Activated T-cell treated with anti-CD3 and anti-CD28 coated beads for 4 hours (primary cell): ENCODE data around the gene DFFB.

Experiments used
- DNase-seq: peaks from one replicate; pipeline ENCODE4 v3.0.0-alpha.2; 2020

The DFFB gene

GRCh38 chr1:3834701-3835100 is 22.6 kb upstream of the DFFB start:
- no peak for DNase-seq

- no peak for DNase-seq
Measured at GRCh38 chr1:3836421-3836820, 20.9 kb upstream of the DFFB start.

- DNase-seq = no peak
Measured at GRCh38 chr1:3837200-3837599, 20.1 kb upstream of the DFFB start.

GRCh38 chr1:3837685-3838084 is 19.6 kb upstream of the DFFB start:
- DNase-seq = no peak

GRCh38 chr1:3838788-3839187 is 18.5 kb upstream of the DFFB start:
- no peak for DNase-seq

GRCh38 chr1:3841491-3841890 is 15.8 kb upstream of the DFFB start:
- DNase-seq = no peak

- no peak for DNase-seq
Measured at GRCh38 chr1:3842912-3843311, 14.4 kb upstream of the DFFB start.

- no peak for DNase-seq
Measured at GRCh38 chr1:3846541-3846940, 10.7 kb upstream of the DFFB start.

GRCh38 chr1:3847081-3847480 is 10.2 kb upstream of the DFFB start:
- no peak for DNase-seq

- DNase-seq = no peak
Measured at GRCh38 chr1:3850857-3851256, 6.4 kb upstream of the DFFB start.

GRCh38 chr1:3851292-3851691 is 6.0 kb upstream of the DFFB start:
- no peak for DNase-seq

- no peak for DNase-seq
Measured at GRCh38 chr1:3852091-3852490, 5.2 kb upstream of the DFFB start.

GRCh38 chr1:3852711-3853485 is 4.4 kb upstream of the DFFB start:
- DNase-seq = no peak

- DNase-seq = no peak
Measured at GRCh38 chr1:3857791-3858129, 484 bp downstream of the DFFB start.

GRCh38 chr1:3858231-3858981 is 1.1 kb downstream of the DFFB start:
- no peak for DNase-seq

- DNase-seq = no peak
Measured at GRCh38 chr1:3863231-3863935, 6.1 kb downstream of the DFFB start.

GRCh38 chr1:3864884-3865283 is 7.6 kb downstream of the DFFB start:
- DNase-seq = no peak

- DNase-seq = no peak
Measured at GRCh38 chr1:3865606-3866160, 8.4 kb downstream of the DFFB start.

GRCh38 chr1:3868464-3869006 is 11.3 kb downstream of the DFFB start:
- DNase-seq = no peak

GRCh38 chr1:3869751-3870301 is 12.6 kb downstream of the DFFB start:
- no peak for DNase-seq

GRCh38 chr1:3871451-3871805 is 14.2 kb downstream of the DFFB start:
- DNase-seq = no peak

GRCh38 chr1:3872546-3872945 is 15.3 kb downstream of the DFFB start:
- DNase-seq = no peak

GRCh38 chr1:3874736-3875135 is 17.5 kb downstream of the DFFB start:
- no peak for DNase-seq
